IMR-90 (cell line): ENCODE measurements around the gene SVBP. TPM values are rescaled to one million over a fixed set of nuclear protein-coding genes. Genes with fewer than 3 reads are reported as not detected.
"Not testable (repeated sequence)": the region's sequence is repeated elsewhere in the genome, so short reads cannot be mapped to it uniquely, and the experiment has no call there.

Source experiments
- ATAC-seq: fragments of 200-7000 bp; cut with Tn5 transposase; 2 replicates; pipeline ENCODE4 v1.9.1; 2020; ENCODE audit warnings: low read depth, mild to moderate bottlenecking, moderate library complexity
- BruUV-seq: library from RNA; stranded (reverse); fragments of 400-500 nt; replicated peaks from 2 replicates; lab custom pipeline; 2021; lab: Mats Ljungman, UMichigan
- CTCF ChIA-PET: fragments of 300-600 bp; formaldehyde crosslinking; extraction: SDS; loops from one replicate; lab custom pipeline; 2021; ENCODE audit warnings: antibody characterized with exemption; lab: Yijun Ruan, JAX
- POLR2A ChIA-PET: fragments of 300-600 bp; sonication (Branson Sonifier 250); formaldehyde crosslinking; loops from one replicate; lab custom pipeline; 2022; ENCODE audit warnings: antibody characterized with exemption; ENCODE audit not compliant: unreplicated experiment; lab: Charles Lee
- DNase-seq: peaks from one replicate; pipeline ENCODE4 v3.0.0; 2013
- H2AFZ ChIP-seq: replicated peaks from 2 replicates; pipeline ENCODE3; 2013; ENCODE audit warnings: low read length, mild to moderate bottlenecking; ENCODE audit not compliant: poor library complexity
- H2AK5ac ChIP-seq: 2 replicates; pipeline ENCODE4 v1.6.1; 2013; ENCODE audit warnings: low read depth, low read length, inconsistent platforms
- H2AK9ac ChIP-seq: replicated peaks from 2 replicates; pipeline ENCODE3; 2013; ENCODE audit warnings: mild to moderate bottlenecking, low read depth, low read length, moderate library complexity; ENCODE audit not compliant: poor library complexity
- H2BK120ac ChIP-seq: 2 replicates; pipeline ENCODE4 v1.6.1; 2013; ENCODE audit warnings: low read depth, low read length, inconsistent platforms
- H2BK15ac ChIP-seq: 3 replicates; pipeline ENCODE4 v1.6.1; 2013; ENCODE audit warnings: low read depth, low read length, inconsistent platforms
- H2BK20ac ChIP-seq: 2 replicates; pipeline ENCODE4 v1.6.1; 2013; ENCODE audit warnings: low read depth, mild to moderate bottlenecking, inconsistent platforms, low read length, moderate library complexity
- H2BK5ac ChIP-seq: 2 replicates; pipeline ENCODE4 v1.6.1; 2013; ENCODE audit warnings: mild to moderate bottlenecking, low read depth, low read length, inconsistent platforms; ENCODE audit not compliant: poor library complexity, severe bottlenecking
- H3K14ac ChIP-seq: replicated peaks from 2 replicates; pipeline ENCODE4 v1.6.1; 2013; ENCODE audit warnings: low read depth, low read length, inconsistent platforms
- H3K18ac ChIP-seq: 2 replicates; pipeline ENCODE4 v1.6.1; 2013; ENCODE audit warnings: low read depth, low read length, control low read depth
- H3K23ac ChIP-seq: 2 replicates; pipeline ENCODE4 v1.6.1; 2013; ENCODE audit warnings: low read depth, low read length, inconsistent platforms
- H3K27ac ChIP-seq: 2 replicates; pipeline ENCODE4 v1.5.1; 2013; ENCODE audit warnings: mild to moderate bottlenecking, control low read depth, low read length; ENCODE audit not compliant: insufficient read depth
- H3K27me3 ChIP-seq: 2 replicates; pipeline ENCODE4 v1.6.1; 2013; ENCODE audit warnings: low read length; ENCODE audit not compliant: control insufficient read depth, insufficient read depth
- H3K36me3 ChIP-seq: 2 replicates; pipeline ENCODE4 v1.6.1; 2013; ENCODE audit warnings: low read length, mixed read lengths; ENCODE audit not compliant: control insufficient read depth, insufficient read depth
- H3K4ac ChIP-seq: 2 replicates; pipeline ENCODE4 v1.6.1; 2013; ENCODE audit warnings: low read depth, low read length, inconsistent platforms
- H3K4me1 ChIP-seq: 2 replicates; pipeline ENCODE4 v1.6.1; 2013; ENCODE audit warnings: low read length, mixed read lengths; ENCODE audit not compliant: control insufficient read depth, insufficient read depth
- H3K4me2 ChIP-seq: 2 replicates; pipeline ENCODE4 v1.6.1; 2013; ENCODE audit warnings: low read depth, mild to moderate bottlenecking, control low read depth, low read length, moderate library complexity
- H3K4me3 ChIP-seq: 2 replicates; pipeline ENCODE4 v1.5.1; 2013; ENCODE audit warnings: low read depth, mild to moderate bottlenecking, control low read depth, low read length, moderate library complexity; ENCODE audit not compliant: insufficient read depth
- H3K56ac ChIP-seq: 2 replicates; pipeline ENCODE4 v1.6.1; 2013; ENCODE audit warnings: low read length, inconsistent platforms; ENCODE audit not compliant: insufficient read depth; ENCODE audit errors: extremely low read depth
- H3K79me1 ChIP-seq, 2 experiments: 2 replicates each; pipeline ENCODE4 v1.6.1; 2013; ENCODE audit warnings: low read length in 2 of 2, inconsistent platforms in 1 of 2, low read depth in 1 of 2
- H3K9ac ChIP-seq: 2 replicates; pipeline ENCODE4 v1.6.1; 2013; ENCODE audit warnings: low read depth, low read length, control low read depth
- H3K9me1 ChIP-seq: 2 replicates; pipeline ENCODE4 v1.6.1; 2013; ENCODE audit warnings: low read length, inconsistent platforms; ENCODE audit not compliant: insufficient read depth
- H3K9me3 ChIP-seq: 2 replicates; pipeline ENCODE4 v1.6.1; 2013; ENCODE audit warnings: low read length; ENCODE audit not compliant: control insufficient read depth, insufficient read depth
- H4K20me1 ChIP-seq: 2 replicates; pipeline ENCODE4 v1.6.1; 2013; ENCODE audit warnings: low read length, inconsistent platforms; ENCODE audit not compliant: insufficient read depth
- H4K5ac ChIP-seq: 2 replicates; pipeline ENCODE4 v1.6.1; 2013; ENCODE audit warnings: mild to moderate bottlenecking, low read depth, low read length, control low read depth
- H4K8ac ChIP-seq, 2 experiments: 2 replicates each; pipeline ENCODE4 v1.6.1; 2013; ENCODE audit warnings: low read depth in 2 of 2, low read length in 2 of 2, control low read depth in 1 of 2, inconsistent platforms in 1 of 2
- H4K91ac ChIP-seq: 2 replicates; pipeline ENCODE4 v1.6.1; 2013; ENCODE audit warnings: low read depth, low read length, inconsistent platforms; ENCODE audit not compliant: insufficient read depth
- WGBS, 2 experiments: methylation state at CpG; one replicate each; pipeline versions ENCODE4 v1.1.5 to v1.1.7; 2013; ENCODE audit warnings: missing lambda C conversion rate in 2 of 2; ENCODE audit not compliant: insufficient read length in 1 of 2; ENCODE audit errors: extremely low coverage in 2 of 2; 5-methylcytosine and 5-hydroxymethylcytosine counted together
- dilution Hi-C: fragments of 300-500 bp; cut with HindIII; formaldehyde crosslinking; loops from one replicate; pipeline ENCODE4 v1.14.3; 2018; ENCODE audit warnings: low sequenced_read_pairs; ENCODE audit not compliant: unreplicated experiment
- in situ Hi-C: fragments of 300-500 bp; cut with MboI; formaldehyde crosslinking; loops from 3 replicates; pipeline ENCODE4 v1.14.3; 2019; ENCODE audit warnings: low sequenced_read_pairs, inconsistent platforms, mixed read lengths
- intact Hi-C: fragments of 100-400 bp; cut with micrococcal nuclease; formaldehyde crosslinking; loops from 2 replicates; pipeline ENCODE4 v1.10.0; 2022
- polyA plus RNA-seq, 3 experiments: library from polyadenylated mRNA; depleted of rRNA; stranded (reverse); fragments of >200 nt; gene quantifications; 2 replicates each; pipeline ENCODE4 v1.2.3, GENCODE V29; 2012; ENCODE audit warnings: low replicate concordance in 1 of 3
- total RNA-seq: library from RNA; depleted of rRNA; stranded (reverse); fragments of >200 nt; gene quantifications from 2 replicates; pipeline ENCODE4 v1.2.3, GENCODE V29; 2012

SVBP gene
- total and polyA plus RNA-seq, 2 of the 4 experiments (the other 2 are of a cell fraction): 9.7 to 11.5 TPM

DNA sequence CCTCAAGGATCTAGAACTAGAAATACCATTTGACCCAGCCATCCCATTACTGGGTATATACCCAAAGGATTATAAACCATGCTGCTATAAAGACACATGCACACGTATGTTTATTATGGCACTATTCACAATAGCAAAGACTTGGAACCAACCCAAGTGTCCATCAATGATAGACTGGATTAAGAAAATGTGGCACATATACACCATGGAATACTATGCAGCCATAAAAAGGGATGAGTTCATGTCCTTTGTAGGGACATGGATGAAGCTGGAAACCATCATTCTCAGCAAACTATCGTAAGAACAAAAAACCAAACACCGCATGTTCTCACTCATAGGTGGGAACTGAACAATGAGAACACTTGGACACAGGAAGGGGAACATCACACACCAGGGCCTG, 2.4 kb downstream of the SVBP start:
- H3K4me3 ChIP-seq, H3K27me3 ChIP-seq, H4K91ac ChIP-seq, H3K23ac ChIP-seq, H2BK5ac ChIP-seq, H3K9me3 ChIP-seq, H3K4me1 ChIP-seq, BruUV-seq, H4K5ac ChIP-seq, ATAC-seq, dilution Hi-C loops, DNase-seq, H2BK15ac ChIP-seq, POLR2A ChIA-PET, H2AFZ ChIP-seq, H3K9me1 ChIP-seq, H2BK120ac ChIP-seq, H2AK9ac ChIP-seq, in situ Hi-C loops, H3K9ac ChIP-seq, H3K4ac ChIP-seq, H3K36me3 ChIP-seq, H3K27ac ChIP-seq, H4K20me1 ChIP-seq, H4K8ac ChIP-seq, H2BK20ac ChIP-seq, H2AK5ac ChIP-seq, CTCF ChIA-PET, H3K56ac ChIP-seq, H3K14ac ChIP-seq, H3K18ac ChIP-seq, H3K4me2 ChIP-seq: not testable (repeated sequence)
- intact Hi-C loops: loop anchor here (5.0 kb wide), 1 partner anchor 48 kb away; the partner anchor contains the start of genes C1orf50 and P3H1
- WGBS, 2 experiments: no CpG with 5 or more reads among the region's 3 CpGs
- peaks cover 22 to 45% of the 10 kb centered on the region in 2 experiments for H3K79me1 ChIP-seq
